ENCODE results near the gene MDFIC.

MDFIC gene

GRCh38 chr7:115068220-115068619 lies 146.3 kb downstream of the MDFIC start:
- Histone ChIP-seq H3K4me3 (no peak overlapping the region), H3K27ac (no peak overlapping the region)
- TF ChIP-seq Cebpa-rat (IDR thresholded peaks at IDR 0.05) = no peak

More at GRCh38 chr7:115068220-115068619, 146.3 kb downstream of the MDFIC start:
- Histone ChIP-seq H3K4me2 (no peak overlapping the region), H3K27me3 (no peaks in the 10 kb centered on the region), H4K20me1 (no peaks in the 10 kb centered on the region), H3K9me3 (no peaks in the 10 kb centered on the region), H3K9ac (no peak overlapping the region), H3K36me3 (no peaks in the 10 kb centered on the region), H3K4me1 (peaks cover 6% of the 10 kb centered on the region; the same call in 1 of the 2 replicates)
